Measurements from ENCODE around the gene PDE4D. TPM values are rescaled to one million over a fixed set of nuclear protein-coding genes. Genes with fewer than 3 reads are reported as not detected.

Gene PDE4D
- total RNA-seq, 1 experiment from 2014 or later: 2.1 TPM

- Histone ChIP-seq H3K4me1 (ENCODE audit: insufficient read depth, low read length) (no peaks in the 10 kb centered on the region; the same call in 1 of the 2 replicates), H3K4me2 (ENCODE audit: insufficient read depth, insufficient read length, low read length) (no peak overlapping the region), H3K27ac (ENCODE audit: insufficient read length, low read depth, low read length) (no peak overlapping the region), H2BK12ac (ENCODE audit: insufficient read length, low read depth, low read length) (no peak overlapping the region), H4K5ac (ENCODE audit: insufficient read length, low read depth, low read length) (no peak overlapping the region), H3K9me3 (ENCODE audit: control insufficient read depth, low read depth, low read length) (no peaks in the 10 kb centered on the region), H3T11ph (ENCODE audit: low read length) (no peak overlapping the region), H3K23ac (ENCODE audit: insufficient read length, low read depth, low read length) (no peak overlapping the region), H3K56ac (ENCODE audit: insufficient read length, low read depth, low read length) (no peak overlapping the region), H3K79me2 (ENCODE audit: insufficient read depth, low read length) (no peaks in the 10 kb centered on the region), H2BK20ac (ENCODE audit: low read depth, low read length, poor library complexity, severe bottlenecking) (no peak overlapping the region), H3K14ac (ENCODE audit: insufficient read depth, low read length) (no peak overlapping the region), H2BK120ac (ENCODE audit: low read depth, low read length, poor library complexity, severe bottlenecking) (no peak overlapping the region), H3K23me2 (ENCODE audit: insufficient read length, low read depth, low read length, poor library complexity, severe bottlenecking) (no peaks in the 10 kb centered on the region), H4K20me1 (ENCODE audit: control insufficient read depth, insufficient read depth, insufficient read length) (no peaks in the 10 kb centered on the region), H4K91ac (ENCODE audit: insufficient read length, low read depth, low read length) (no peak overlapping the region), H3K4ac (ENCODE audit: low read depth, low read length) (no peak overlapping the region), H2AK5ac (ENCODE audit: insufficient read length, low read length) (no peak overlapping the region), H3K79me1 (ENCODE audit: insufficient read depth, low read depth, low read length, poor library complexity, severe bottlenecking) (no peaks in the 10 kb centered on the region), H2BK5ac (ENCODE audit: insufficient read length, low read length) (no peak overlapping the region), H3K27me3 (ENCODE audit: insufficient read depth, low read length) (no peaks in the 10 kb centered on the region), H2AFZ (ENCODE audit: low read length) (no peak overlapping the region), H2BK15ac (ENCODE audit: low read depth, low read length) (no peak overlapping the region), H3K9ac (ENCODE audit: extremely low read depth, insufficient read length, low read length) (no peak overlapping the region), H4K8ac (replicated peaks; ENCODE audit: insufficient read length, low read depth, low read length) (no peak overlapping the region), H3K18ac (ENCODE audit: insufficient read length, low read depth, low read length) (no peak overlapping the region)
- no CpG with 5 or more reads among the region's 9 CpGs for WGBS (ENCODE audit: extremely low coverage, insufficient read length, low lambda C conversion rate)
- DNase-seq: no peak
- H3K4me1 Mint-ChIP-seq: peaks cover 10 to 11% of the 10 kb centered on the region in 2 experiments
- no peaks in the 10 kb centered on the region for H3K36me3 Mint-ChIP-seq (ENCODE audit: insufficient read depth in 1 of 3, low read depth in 3 of 3)
- H3K27ac Mint-ChIP-seq: no peak overlapping the region; a peak in 1 of 7 replicates
- no peaks in the 10 kb centered on the region for H3K9me3 Mint-ChIP-seq
- no peaks in the 10 kb centered on the region for H3K27me3 Mint-ChIP-seq (ENCODE audit: low read depth)
- TF ChIP-seq, protein P1, sequence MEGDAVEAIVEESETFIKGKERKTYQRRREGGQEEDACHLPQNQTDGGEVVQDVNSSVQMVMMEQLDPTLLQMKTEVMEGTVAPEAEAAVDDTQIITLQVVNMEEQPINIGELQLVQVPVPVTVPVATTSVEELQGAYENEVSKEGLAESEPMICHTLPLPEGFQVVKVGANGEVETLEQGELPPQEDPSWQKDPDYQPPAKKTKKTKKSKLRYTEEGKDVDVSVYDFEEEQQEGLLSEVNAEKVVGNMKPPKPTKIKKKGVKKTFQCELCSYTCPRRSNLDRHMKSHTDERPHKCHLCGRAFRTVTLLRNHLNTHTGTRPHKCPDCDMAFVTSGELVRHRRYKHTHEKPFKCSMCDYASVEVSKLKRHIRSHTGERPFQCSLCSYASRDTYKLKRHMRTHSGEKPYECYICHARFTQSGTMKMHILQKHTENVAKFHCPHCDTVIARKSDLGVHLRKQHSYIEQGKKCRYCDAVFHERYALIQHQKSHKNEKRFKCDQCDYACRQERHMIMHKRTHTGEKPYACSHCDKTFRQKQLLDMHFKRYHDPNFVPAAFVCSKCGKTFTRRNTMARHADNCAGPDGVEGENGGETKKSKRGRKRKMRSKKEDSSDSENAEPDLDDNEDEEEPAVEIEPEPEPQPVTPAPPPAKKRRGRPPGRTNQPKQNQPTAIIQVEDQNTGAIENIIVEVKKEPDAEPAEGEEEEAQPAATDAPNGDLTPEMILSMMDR (conservative IDR thresholded peaks at IDR 0.05): peak; percentile 44; the same call in 1 of the 3 replicates
- H3K4me3 Mint-ChIP-seq: no peak overlapping the region
These were observed 927.7 kb downstream of the PDE4D start for GRCh38 chr5:58965677-58966414.
